Measurements from ENCODE around the gene ASXL3.

Gene ASXL3

DNA sequence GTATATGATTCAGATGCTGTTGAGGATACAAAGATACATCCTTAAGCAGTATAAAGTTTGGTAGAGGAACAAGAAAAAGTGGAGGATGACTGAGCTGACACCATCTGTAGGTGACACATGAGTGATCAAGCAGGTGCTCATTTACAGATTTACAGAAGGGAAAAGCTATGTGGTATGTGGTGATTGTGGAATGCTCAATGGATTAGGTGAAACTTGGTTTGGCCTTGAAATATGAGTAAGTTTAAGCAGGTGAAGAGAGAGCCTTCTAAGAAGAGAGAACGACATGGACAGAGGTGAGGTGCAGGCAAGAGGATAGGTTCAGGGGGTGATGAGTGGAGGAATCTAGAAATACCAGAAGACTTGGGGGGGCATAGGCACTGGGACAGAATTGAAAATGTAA lies 5.9 kb downstream of the ASXL3 start:
- DNase-seq (ENCODE audit: low spot score) = no peak

DNA sequence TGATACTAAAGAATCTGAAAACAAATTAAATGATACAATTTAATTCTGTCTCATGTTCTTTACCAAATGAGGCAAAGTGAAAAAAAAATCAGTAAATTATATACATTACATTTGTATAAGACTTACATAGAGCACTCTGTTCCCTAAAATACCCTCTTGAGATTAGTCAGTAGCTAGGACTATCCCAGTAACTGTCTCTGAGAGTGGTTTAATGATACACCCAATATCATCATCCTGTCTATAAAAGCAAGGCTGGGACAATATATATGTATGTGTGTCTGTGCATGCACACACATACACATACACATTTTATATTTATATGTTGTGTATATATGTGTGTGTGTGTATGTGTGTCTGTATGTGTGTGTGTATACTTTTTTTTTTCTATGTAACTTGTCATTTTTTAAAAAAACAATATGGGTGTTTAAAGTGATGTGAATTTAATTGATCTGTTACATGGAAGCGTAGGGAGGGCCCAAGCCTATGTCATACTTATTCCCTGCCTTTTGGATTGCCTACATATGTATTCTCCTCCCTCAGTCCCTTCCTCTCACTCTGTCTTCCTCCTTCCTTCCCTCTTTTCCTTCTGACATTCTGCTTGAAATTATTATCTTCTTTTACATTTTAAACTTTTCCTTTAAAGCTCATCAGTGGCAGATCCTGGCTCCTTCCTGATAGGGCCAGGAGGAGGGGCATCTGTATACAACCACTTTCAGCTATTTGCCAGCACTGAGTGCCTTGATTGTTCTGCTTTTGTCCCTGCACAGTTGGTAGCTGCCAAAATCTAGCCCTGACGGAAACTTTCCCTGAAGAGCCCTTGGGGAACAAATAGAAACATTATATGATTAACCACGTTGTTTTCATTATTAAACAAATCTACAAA lies 6.8 kb downstream of the ASXL3 start:
- DNase-seq (ENCODE audit: low spot score) = peak; percentile 81

DNA sequence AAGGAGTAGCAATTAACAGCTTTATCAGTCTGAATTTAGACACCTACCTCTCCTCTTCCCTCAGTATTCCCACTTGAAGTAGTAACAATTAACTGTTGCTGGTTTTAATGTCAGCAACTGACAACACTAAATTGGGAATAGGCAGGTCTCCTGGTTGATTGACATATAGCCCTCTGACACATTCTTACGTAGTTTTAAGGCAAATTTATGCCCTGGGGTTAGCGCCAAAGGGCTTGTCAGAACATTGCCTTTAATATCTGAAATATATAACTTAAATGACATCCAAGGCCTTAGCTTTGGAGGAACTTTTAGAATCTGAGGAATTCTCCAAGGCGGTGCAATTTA lies 7.4 kb downstream of the ASXL3 start:
- DNase-seq (ENCODE audit: low spot score) = no peak

DNA sequence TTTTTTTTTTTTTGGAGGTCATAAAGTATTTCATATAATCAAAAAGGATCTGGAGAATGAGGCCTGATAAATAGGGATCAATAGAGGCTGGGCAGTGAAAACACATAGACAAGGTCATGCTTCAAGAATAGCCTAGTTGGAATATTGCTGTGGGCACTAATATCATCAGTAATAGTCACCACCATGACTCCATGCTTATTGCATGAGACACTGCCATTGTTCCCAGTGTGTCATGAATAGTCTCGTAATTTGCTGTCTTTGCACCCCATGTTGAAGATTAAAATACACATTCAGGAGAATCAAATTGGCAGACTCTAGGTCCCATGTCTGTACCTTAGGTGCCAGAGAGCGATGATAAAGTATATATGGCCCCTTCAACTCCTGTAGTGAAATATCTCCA lies 10.3 kb downstream of the ASXL3 start:
- no peak for DNase-seq (ENCODE audit: low spot score)

DNA sequence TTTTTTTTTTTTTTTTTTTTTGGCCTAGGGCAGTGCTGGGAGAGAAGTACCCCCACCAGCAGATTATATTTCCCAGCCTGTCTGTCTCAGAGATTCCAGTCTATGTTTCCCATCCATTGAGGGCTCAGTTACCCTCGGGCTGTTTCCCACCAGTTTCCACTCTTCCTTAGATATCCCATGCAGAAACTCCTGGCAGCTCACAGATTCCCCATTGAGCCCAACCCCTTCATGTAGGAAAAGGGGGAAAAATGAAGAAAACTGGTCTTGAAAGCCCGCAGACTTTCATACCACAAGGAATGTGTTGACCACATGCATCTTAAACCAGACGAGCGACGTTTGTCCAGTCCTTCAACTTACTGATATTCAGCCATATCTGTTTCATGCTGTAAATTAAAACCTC lies 15.2 kb downstream of the ASXL3 start:
- DNase-seq (ENCODE audit: low spot score) = no peak

DNA sequence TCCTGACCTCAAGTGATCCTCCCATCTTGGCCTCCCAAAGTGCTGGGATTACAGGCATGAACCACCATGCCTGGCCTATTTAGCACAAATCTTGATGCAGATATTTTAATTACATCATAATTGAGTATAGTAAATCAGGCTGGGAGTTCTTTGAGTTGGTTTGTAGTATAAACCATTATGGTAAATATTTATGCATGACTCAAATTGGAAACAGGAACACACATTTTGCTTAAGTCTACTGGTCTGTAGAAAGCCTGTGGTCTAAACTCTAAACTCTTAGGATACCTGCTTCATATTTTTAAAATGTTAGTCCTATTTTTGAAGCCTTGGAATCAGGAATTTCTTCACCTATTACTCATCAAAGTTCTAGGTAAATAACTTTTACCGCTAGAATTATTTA lies 16.8 kb downstream of the ASXL3 start:
- no peak for DNase-seq (ENCODE audit: low spot score)

DNA sequence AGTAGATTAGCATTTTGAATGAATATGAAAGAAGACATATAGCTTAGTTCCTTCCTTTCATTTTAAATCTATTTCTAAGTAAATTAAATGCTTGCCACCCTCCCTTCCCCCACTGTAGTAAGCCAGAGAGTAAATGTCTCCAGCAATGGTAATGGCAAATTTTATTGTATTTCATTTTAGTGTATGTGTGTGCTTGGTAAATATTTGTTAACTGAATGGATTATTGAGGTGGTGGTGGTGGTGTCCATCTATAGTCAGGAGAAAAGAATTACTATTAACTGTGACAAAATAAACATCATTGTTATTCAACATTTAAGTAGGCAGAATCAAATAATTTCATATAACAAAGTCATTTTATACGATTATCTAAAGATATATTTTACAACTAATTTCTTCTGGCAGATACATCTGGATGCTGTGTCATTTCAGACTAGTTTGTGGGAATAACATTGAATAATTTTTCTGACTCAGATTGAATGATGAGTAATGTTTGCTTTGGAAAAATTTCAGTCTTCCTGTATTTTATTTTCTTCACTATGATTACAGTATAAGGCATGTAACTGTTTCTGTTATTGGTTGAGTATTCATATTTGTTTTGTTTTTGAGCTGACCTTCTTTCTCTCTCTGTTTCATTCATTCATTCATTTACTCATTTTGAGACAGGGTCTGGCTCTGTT lies 18.3 kb downstream of the ASXL3 start:
- no peak for DNase-seq (ENCODE audit: low spot score)

DNA sequence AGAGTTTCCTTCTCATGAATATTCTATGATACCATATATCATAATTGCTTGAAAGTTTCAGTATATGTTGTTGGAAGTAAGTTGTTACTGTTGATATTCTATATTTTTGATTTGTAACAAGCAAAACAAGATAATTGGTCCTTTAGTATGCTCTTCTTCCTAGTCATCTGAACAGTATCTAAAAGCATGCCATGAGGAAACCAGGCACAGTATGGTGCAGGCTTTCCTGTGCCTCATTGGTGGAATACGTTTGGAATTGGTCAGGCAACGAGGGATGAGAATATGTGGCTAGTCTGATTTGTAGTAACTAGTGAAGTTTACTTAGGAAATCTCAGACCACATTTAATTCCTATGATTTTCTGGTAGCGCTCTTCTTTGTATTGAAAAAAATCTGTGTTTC lies 22.8 kb downstream of the ASXL3 start:
- no peak for DNase-seq (ENCODE audit: low spot score)

DNA sequence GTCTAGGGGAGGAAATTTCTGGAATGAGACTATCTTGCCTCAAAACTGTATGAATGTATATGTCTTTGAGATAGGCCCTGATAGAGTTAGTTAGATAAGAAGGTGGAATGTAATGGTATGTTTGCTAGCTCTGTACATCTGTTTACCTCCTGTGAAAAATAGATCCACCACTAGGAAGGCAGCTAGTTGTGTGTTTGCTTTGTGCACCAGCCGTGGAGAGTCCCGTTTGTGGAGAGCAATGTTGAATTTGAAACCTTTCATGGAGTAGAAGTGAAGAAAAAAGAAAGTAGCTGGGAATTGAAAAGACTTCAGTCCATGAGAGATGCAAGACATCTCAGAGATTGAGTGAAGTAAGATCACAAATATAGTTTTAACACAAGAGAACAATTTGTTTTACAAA lies 25.4 kb downstream of the ASXL3 start:
- no peak for DNase-seq (ENCODE audit: low spot score)

DNA sequence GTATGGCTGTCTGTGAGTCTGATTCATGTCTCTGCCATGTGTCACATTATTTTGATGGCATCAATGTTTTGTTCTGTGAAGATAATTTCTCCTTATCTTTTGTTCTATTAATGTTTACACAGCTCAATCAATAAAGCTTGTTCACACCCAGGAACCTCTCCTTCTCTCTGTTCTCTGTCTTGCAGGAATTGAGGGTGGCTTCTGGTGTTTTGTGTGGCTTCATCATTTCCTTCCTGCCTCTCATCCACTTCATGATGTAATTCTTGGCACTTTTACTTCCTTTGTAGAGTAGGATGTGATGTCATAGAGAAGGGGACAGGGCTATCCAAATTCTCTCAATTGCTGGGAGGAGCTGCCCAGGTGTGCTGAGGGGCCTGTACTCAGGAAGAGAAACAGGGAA lies 27.2 kb downstream of the ASXL3 start:
- no peak for DNase-seq (ENCODE audit: low spot score)

DNA sequence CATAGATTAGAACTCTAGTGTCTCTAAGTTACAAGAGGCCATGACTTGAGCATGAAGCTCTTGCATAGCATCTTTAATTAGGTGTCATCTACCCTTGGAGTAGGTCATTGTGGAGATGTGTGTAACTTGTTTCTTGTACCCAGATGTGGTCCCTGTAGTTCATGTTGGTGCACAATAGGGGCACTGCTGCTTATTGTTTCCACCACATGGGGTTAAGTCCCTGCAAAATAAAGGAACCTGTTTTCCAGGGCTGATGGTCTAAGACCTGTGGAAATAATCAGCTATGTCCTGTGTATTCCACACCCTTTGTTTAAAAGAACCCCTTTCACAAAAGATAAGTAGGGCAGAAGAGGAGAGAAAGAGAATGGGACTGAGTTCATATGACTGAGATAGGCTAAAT lies 28.6 kb downstream of the ASXL3 start:
- DNase-seq (ENCODE audit: low spot score) = no peak

DNA sequence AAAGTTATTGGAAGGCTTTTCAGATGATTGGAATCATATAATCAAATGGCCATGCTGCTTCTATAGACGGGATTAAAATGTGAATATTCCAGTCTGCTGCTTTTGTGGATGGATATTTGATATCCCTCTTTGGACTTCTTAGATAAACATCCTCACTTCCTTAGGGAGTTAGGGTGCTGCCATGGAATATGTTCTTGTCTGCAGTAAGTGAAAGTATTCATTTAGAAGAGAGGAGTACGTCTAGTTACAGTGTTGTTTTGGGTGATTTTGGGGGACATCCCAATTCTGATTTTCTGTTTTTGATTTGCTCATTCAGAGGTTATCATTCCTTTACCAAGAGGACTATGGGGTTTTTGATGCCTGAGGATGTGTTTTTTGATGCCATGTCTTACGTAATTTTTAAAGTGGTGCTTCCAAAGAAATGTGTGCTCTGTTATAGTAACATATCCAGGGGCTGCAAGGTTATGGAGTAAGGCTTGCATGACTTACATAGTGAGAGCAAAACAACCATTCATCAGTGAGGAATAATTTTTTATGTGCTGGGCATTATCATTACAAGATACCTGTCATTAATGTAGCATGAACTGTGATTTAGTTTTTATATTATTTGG lies 33.6 kb downstream of the ASXL3 start:
- no peak for DNase-seq (ENCODE audit: low spot score)

DNA sequence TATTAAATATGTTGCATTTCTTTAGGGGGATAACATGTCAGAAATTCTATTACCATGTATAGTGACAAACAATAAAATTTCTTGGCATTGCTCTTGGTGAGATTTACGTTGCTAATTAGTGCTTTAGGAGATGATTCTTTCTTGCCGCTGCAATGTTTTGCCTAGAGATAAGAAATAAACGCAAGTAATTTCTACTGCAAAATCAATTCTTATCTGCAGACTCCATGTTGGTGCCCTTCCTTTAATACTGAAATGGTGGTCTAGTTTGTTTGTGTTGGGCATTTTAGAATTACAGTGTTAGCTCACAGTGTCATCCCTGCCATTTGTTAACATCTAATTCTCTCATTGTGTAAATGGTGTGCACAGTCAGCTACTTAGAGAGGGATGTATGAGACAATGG lies 34.6 kb downstream of the ASXL3 start:
- DNase-seq (ENCODE audit: low spot score) = no peak

DNA sequence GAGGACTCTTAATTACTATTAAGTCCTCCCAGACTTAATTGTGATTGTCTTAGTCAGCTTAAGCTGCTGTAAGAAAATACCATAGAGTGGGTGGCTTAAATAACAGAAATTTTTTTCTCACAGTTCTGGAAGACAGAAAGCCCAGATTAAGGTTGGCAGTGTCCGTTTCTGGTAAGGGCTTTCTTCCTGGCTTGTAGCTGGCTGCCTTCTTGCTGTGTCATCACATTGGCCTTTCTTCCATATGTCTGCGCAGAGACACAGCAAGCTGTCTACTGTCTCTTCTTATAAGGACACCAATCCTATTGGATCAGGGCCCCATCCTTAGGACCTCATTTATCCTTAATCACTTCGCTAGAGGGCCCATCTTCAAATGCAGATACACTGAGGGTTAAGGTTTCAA lies 38.5 kb downstream of the ASXL3 start:
- DNase-seq (ENCODE audit: low spot score) = no peak

DNA sequence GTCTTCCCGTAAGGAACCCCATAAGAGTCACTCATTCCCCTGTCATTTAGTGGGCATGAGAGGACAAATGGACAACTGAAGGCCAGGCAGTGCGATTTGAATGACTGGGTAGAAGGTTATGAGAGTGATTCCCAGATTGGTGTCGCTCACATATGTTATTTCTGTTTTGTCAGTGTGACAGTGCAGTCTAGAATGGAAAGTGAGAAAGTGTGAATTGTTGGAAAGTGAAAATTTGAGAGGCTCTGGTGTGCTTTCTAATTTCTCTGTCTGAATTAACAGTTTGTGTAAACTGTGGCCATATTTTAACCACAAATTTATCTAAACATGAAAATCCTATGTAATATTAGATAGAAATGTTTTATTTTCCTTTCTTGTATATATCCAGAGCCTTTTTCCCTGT lies 49.1 kb downstream of the ASXL3 start:
- DNase-seq (ENCODE audit: low spot score) = no peak

DNA sequence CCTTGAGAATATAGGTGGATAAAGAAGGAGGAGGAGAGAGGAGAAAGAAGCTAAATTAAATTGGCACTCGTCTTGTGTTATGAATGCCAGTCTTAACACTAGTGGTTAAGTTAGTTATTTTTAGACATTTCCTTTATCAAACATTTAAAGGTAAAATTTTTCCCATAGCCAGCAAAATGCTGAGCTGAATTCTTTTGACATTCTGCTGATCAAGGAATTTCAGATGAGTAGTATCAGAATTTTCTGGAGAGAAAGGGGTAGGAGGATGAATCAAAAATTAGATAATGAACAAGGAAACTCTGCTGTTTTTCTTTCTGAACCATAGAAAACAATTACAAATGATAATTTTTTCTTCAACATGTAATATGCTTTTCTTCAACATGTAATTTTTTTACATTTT lies 52.5 kb downstream of the ASXL3 start:
- no peak for DNase-seq (ENCODE audit: low spot score)

DNA sequence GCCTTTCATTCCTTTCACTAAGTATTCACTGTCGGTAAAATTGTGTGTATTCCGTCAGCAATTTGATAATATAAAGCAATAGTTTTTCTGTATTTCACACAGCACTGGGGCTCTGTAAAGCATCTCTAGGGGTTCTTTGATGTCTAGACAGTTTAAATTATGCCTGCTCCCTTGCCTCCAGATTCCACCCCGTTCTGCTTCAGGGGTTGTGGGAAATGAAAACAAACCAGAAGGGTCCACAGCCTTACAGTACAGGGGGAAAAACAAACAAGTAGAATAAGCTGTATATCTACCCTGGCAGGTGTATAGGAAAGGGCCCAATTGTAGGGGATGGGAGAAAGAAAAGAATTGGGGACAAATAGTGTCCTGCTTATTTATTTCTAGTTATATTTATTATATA lies 63.1 kb downstream of the ASXL3 start:
- DNase-seq (ENCODE audit: low spot score) = no peak

DNA sequence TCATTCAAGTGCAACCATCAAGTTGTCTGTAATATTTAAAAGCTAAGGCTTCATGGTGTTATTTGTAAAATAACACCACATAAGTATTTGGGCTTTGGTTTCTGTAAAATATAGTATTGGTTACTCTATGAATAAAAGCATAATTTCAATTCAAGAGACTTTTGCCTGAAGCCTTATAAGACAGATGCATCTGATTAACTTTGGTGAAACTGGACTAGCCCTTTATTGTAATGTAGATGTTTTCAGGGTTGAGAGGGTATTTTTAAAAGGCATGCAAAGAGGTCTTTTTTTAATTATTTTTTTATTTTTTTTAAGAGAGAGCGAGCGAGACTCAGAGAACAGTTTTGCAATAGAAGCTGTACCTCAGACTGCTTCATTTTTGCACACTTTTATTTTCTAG lies 66.5 kb downstream of the ASXL3 start:
- no peak for DNase-seq (ENCODE audit: low spot score)

DNA sequence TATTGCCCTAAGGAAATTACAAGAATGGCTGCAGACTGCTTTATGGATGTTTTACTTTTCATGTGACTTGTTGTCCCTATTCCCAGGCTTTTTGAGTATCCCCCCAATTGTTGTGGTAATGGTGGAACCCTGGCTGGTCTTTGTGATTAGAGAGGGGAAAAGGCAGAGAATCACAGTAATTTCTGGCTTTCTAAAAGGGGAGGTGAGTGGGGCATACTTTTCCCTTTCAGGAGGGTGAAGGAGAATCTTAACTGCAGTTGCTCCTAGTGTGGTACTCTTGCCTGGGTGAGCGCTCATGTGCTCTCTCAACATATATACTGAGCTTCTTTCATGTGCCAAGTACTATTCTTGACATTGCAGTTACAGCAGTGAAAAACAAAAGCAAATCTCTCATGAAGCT lies 69.3 kb downstream of the ASXL3 start:
- DNase-seq (ENCODE audit: low spot score) = no peak

DNA sequence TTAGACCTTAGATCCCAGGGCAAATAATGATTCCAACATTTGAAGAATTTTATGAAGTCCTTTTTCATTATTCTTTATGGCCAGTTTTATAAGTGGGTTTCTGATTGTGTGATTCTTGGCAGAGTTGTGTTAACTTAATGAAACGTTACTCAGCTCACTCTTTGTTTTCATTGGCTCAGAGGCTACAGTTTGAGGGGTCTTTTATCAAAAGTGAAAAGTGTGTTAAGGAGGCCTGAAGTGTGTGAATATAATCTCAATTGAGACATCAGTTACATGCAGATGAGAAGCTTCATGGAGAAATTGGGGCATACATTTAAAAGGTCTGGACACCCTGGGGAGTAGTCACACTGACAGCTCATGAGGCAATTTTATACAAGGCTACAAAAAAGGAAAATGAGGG lies 74.6 kb downstream of the ASXL3 start:
- DNase-seq (ENCODE audit: low spot score) = no peak

DNA sequence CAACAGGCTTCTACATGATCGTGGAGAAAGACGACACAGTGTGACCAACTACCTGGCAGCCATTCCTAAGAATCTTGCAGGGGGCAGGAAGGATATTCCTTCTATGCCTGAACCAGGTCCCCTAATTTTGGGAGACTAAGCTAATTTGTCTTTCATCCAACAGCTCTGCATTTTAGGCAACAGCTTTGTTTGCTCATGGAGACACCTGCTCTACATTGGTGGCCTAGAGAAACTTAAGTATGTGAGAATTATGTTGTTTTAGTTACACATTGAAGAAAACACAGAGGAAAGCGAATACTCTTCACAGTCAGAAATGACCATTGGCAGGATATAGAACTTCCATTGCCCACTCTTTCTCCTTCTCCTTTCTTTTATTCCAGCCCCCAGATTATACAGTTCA lies 75.2 kb downstream of the ASXL3 start:
- no peak for DNase-seq (ENCODE audit: low spot score)

DNA sequence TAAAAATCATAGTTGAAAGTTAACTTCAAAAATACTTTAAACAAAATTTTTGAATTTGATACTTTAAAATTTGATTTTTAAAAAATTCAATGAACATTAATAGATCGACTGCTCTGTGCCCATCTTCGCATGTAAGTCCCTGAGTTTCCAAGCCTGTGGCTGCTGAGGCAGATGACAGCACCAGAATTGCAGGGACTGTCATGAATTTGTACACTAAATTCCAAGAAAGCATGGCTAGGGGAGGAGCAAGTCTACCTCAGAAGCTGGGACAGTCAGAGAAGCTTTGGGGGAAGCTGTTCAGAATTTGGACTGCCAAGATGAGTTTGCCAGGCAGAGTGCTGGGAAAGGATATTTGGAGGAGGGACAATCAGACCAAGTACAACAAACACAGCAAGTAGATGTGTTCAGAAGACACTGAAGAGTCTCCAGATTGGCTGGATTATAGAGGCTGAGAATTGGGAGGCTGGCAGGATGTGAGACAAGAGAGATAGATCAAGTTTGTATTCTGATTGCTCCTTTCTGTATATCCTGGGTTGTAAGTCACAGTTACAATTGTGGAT lies 79.0 kb downstream of the ASXL3 start:
- DNase-seq (ENCODE audit: low spot score) = no peak

DNA sequence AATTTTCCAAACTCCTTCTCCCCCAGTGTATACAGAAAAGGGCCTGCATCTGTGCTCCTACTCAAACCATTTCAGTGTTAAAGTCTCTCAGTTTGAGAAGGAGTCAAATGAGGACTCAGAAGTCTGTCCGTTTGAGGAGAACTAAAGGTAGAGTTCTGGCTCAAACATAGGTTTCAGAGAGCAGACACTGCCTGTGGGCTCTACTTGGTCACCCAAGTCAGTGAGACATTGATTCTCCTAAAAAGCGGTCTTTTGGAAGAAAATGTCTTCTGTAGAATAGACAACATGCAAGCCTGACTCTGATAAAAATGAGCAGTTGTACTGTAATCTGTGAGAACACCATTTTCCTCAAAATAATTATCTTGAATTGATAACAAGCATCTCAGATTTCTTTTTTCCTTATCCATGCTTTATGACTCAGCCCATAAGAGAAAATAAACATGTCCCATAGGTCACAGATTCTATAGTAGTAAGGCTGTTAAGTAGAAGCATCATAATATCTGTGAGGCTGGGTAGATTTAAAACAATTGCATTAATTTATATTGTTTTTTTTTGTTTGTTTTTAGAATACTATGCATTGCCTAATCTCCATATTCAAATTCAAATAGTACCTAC lies 82.8 kb downstream of the ASXL3 start:
- no peak for DNase-seq (ENCODE audit: low spot score)
